Neural cell (in vitro differentiated cells): ENCODE measurements around the gene PER1. TPM values are rescaled to one million over a fixed set of nuclear protein-coding genes. Genes with fewer than 3 reads are reported as not detected.
A peak's percentile ranks its signal among the peaks of the same experiment; 100 is the strongest.

ENCODE experiments used
- H2AFZ ChIP-seq: fragments of 200-600, 300-800 bp; sonication (generic), shearing (Covaris generic); 2 replicates; pipeline ENCODE4 v1.6.0; 2014; ENCODE audit warnings: low read depth, mild to moderate bottlenecking, antibody characterized with exemption, low read length, moderate library complexity
- H3F3A ChIP-seq: fragments of 200-600 bp; shearing (Covaris generic); 2 replicates; pipeline ENCODE4 v1.6.1; 2016; ENCODE audit warnings: mild to moderate bottlenecking, moderate library complexity, mixed read lengths, antibody characterized with exemption, low read length; ENCODE audit not compliant: insufficient read depth, poor library complexity, severe bottlenecking
- H3K27ac ChIP-seq: fragments of 200-600, 300-800 bp; sonication (generic), shearing (Covaris generic); 2 replicates; pipeline ENCODE4 v1.5.1; 2014; ENCODE audit warnings: mild to moderate bottlenecking, low read length, moderate library complexity
- H3K27me3 ChIP-seq: fragments of 300-800, 200-600 bp; sonication (generic), shearing (Covaris generic); 2 replicates; pipeline ENCODE4 v1.6.0; 2014; ENCODE audit warnings: mild to moderate bottlenecking, low read depth, low read length, moderate library complexity; ENCODE audit not compliant: insufficient read depth
- H3K36me3 ChIP-seq: fragments of 300-800, 200-600 bp; sonication (generic), shearing (Covaris generic); 2 replicates; pipeline ENCODE4 v1.5.1; 2014; ENCODE audit warnings: mild to moderate bottlenecking, antibody characterized with exemption, low read length, moderate library complexity; ENCODE audit not compliant: insufficient read depth
- H3K4me2 ChIP-seq: fragments of 300-800, 200-600 bp; sonication (generic), shearing (Covaris generic); 2 replicates; pipeline ENCODE4 v1.6.0; 2014; ENCODE audit warnings: mild to moderate bottlenecking, low read length
- H3K4me3 ChIP-seq: fragments of 300-800, 200-600 bp; sonication (generic), shearing (Covaris generic); 2 replicates; pipeline ENCODE4 v1.5.1; 2014; ENCODE audit warnings: mild to moderate bottlenecking, low read length, moderate library complexity
- H3K79me2 ChIP-seq: fragments of 200-600 bp; shearing (Covaris generic); replicated peaks from 2 replicates; pipeline ENCODE4 v1.6.0; 2014; ENCODE audit warnings: mild to moderate bottlenecking, low read length, moderate library complexity; ENCODE audit not compliant: insufficient read depth
- H3K9ac ChIP-seq: fragments of 300-800, 200-600 bp; sonication (generic), shearing (Covaris generic); 2 replicates; pipeline ENCODE4 v1.6.1; 2016; ENCODE audit warnings: mild to moderate bottlenecking, low read length, mixed read lengths
- H3K9me2 ChIP-seq: fragments of 200-600 bp; shearing (Covaris generic); 2 replicates; pipeline ENCODE4 v1.6.1; 2016; ENCODE audit warnings: mild to moderate bottlenecking, low read length, mixed read lengths; ENCODE audit not compliant: insufficient read depth
- H3K9me3 ChIP-seq: fragments of 200-600, 300-800 bp; sonication (generic), shearing (Covaris generic); 2 replicates; pipeline ENCODE4 v1.6.1; 2016; ENCODE audit warnings: mild to moderate bottlenecking, mixed run types, low read length, moderate library complexity, mixed read lengths
- H4K20me1 ChIP-seq: fragments of 200-600 bp; shearing (Covaris generic); 2 replicates; pipeline ENCODE4 v1.6.1; 2016; ENCODE audit warnings: mild to moderate bottlenecking, mixed run types; ENCODE audit not compliant: insufficient read depth
- CTCF ChIP-seq: fragments of 450-650 bp; IDR thresholded peaks from 2 replicates; pipeline ENCODE4 v1.5.1; 2014; ENCODE audit warnings: antibody characterized with exemption, mild to moderate bottlenecking, moderate library complexity; ENCODE audit not compliant: poor library complexity, severe bottlenecking
- EP300 ChIP-seq: fragments of 450-650 bp; conservative IDR thresholded peaks from 2 replicates; pipeline ENCODE4 v1.6.1; 2014; ENCODE audit warnings: antibody characterized with exemption, mild to moderate bottlenecking, moderate library complexity; ENCODE audit not compliant: poor library complexity, severe bottlenecking
- EZH2 ChIP-seq: fragments of 200-600, 300-800 bp; shearing (Covaris generic), sonication (generic); IDR thresholded peaks from 2 replicates; pipeline ENCODE4 v1.6.1; 2014; ENCODE audit warnings: antibody characterized with exemption, low read length, borderline replicate concordance, mild to moderate bottlenecking; ENCODE audit not compliant: insufficient read depth, poor library complexity, severe bottlenecking
- MXI1 ChIP-seq: fragments of 450-650 bp; conservative IDR thresholded peaks from 2 replicates; pipeline ENCODE4 v1.6.1; 2014; ENCODE audit warnings: antibody characterized with exemption, mild to moderate bottlenecking; ENCODE audit not compliant: poor library complexity, severe bottlenecking
- POLR2AphosphoS5 ChIP-seq: IDR thresholded peaks from 2 replicates; pipeline ENCODE4 v1.6.1; 2012
- RAD21 ChIP-seq: fragments of 450-650 bp; conservative IDR thresholded peaks from 2 replicates; pipeline ENCODE4 v1.6.1; 2014; ENCODE audit warnings: antibody characterized with exemption, mild to moderate bottlenecking, moderate library complexity
- REST ChIP-seq: IDR thresholded peaks from 2 replicates; pipeline ENCODE4 v1.6.1; 2012; ENCODE audit warnings: borderline replicate concordance
- SMC3 ChIP-seq: fragments of 450-650 bp; conservative IDR thresholded peaks from 2 replicates; pipeline ENCODE4 v1.6.1; 2014; ENCODE audit warnings: antibody characterized with exemption, mild to moderate bottlenecking, moderate library complexity; ENCODE audit not compliant: poor library complexity
- TAF1 ChIP-seq: IDR thresholded peaks from 2 replicates; pipeline ENCODE4 v1.6.1; 2012; ENCODE audit warnings: low read depth
- polyA plus RNA-seq: library from polyadenylated mRNA; depleted of rRNA; stranded (reverse); fragments of >200 nt; gene quantifications from 2 replicates; pipeline ENCODE4 v1.2.3, GENCODE V29; 2014

PER1 gene
- polyA plus RNA-seq, 1 donor from 2014 or later, result 1.9 TPM

GRCh38 chr17:8163978-8164814, 12.0 kb upstream of the PER1 start:
- H3K27ac ChIP-seq, result peak overlapping the region; percentile 91
- peak overlapping the region; percentile 96 for H3K9ac ChIP-seq
- no peaks in the 10 kb centered on the region for H3K9me2 ChIP-seq
- H3K4me2 ChIP-seq, result no peak overlapping the region
- peak overlapping the region; percentile 56 for H2AFZ ChIP-seq
- no peak for TF ChIP-seq MXI1
- TF ChIP-seq SMC3, result no peak
- no peak for TF ChIP-seq RAD21
- TF ChIP-seq EP300, result no peak
- TF ChIP-seq CTCF, result no peak
- TF ChIP-seq EZH2, result no peak
- no peak for TF ChIP-seq POLR2AphosphoS5
- peak; percentile 22 for TF ChIP-seq REST
- H3K4me3 ChIP-seq, result peak overlapping the region; percentile 68
- H3K79me2 ChIP-seq, result peaks cover 39% of the 10 kb centered on the region
- no peaks in the 10 kb centered on the region for H3K27me3 ChIP-seq
- no peaks in the 10 kb centered on the region for H3K36me3 ChIP-seq
- H3K9me3 ChIP-seq, result no peaks in the 10 kb centered on the region
- no peaks in the 10 kb centered on the region for H3F3A ChIP-seq
- peaks cover 11% of the 10 kb centered on the region for H4K20me1 ChIP-seq

GRCh38 chr17:8162997-8163977, 11.1 kb upstream of the PER1 start:
- H3K9me2 ChIP-seq, result no peaks in the 10 kb centered on the region
- H3K4me2 ChIP-seq, result peak overlapping the region; percentile 62
- H3K27ac ChIP-seq, result peak overlapping the region; percentile 91
- TF ChIP-seq TAF1 (no peak), MXI1 (no peak), POLR2AphosphoS5 (no peak), EP300 (no peak), RAD21 (no peak), REST (no peak), CTCF (no peak), EZH2 (no peak), SMC3 (no peak)
- H3K4me3 ChIP-seq, result peak overlapping the region; percentile 94
- H3K27me3 ChIP-seq, result no peaks in the 10 kb centered on the region
- H2AFZ ChIP-seq, result peak overlapping the region; percentile 96
- H4K20me1 ChIP-seq, result peaks cover 11% of the 10 kb centered on the region
- H3K36me3 ChIP-seq, result no peaks in the 10 kb centered on the region
- H3F3A ChIP-seq, result no peaks in the 10 kb centered on the region
- peak overlapping the region; percentile 99 for H3K9ac ChIP-seq
- H3K9me3 ChIP-seq, result no peaks in the 10 kb centered on the region
- peaks cover 44% of the 10 kb centered on the region for H3K79me2 ChIP-seq
